GM12892 (cell line): ENCODE results near the gene SYNE2.

Source experiments
- POLR2A ChIP-seq: IDR thresholded peaks from 2 replicates; pipeline ENCODE4 v1.6.1; 2011; ENCODE audit warnings: low read depth, low read length, control low read depth
- POLR2AphosphoS5 ChIP-seq: IDR thresholded peaks from 2 replicates; pipeline ENCODE4 v1.6.1; 2011; ENCODE audit warnings: low read depth, low read length, control low read depth
- TAF1 ChIP-seq: IDR thresholded peaks from 2 replicates; pipeline ENCODE4 v1.6.1; 2011; ENCODE audit warnings: low read depth, mild to moderate bottlenecking, control low read depth, low read length, borderline replicate concordance

- no peak for TF ChIP-seq POLR2A
- TF ChIP-seq TAF1 = no peak
- no peak for TF ChIP-seq POLR2AphosphoS5
Observed at GRCh38 chr14:63972323-63972932, 119.6 kb downstream of the SYNE2 start.
